ENCODE measurements around the gene TMOD1. TPM values are rescaled to one million over a fixed set of nuclear protein-coding genes. Genes with fewer than 3 reads are reported as not detected.
A peak's percentile ranks its signal among the peaks of the same experiment; 100 is the strongest.

Gene TMOD1
- total RNA-seq, 3 donors from 2014 or later = 10.4 to 15.4 (median 13.9) TPM

- Histone ChIP-seq H3K9me3 (no peaks in the 10 kb centered on the region), H3K4me1 (no peaks in the 10 kb centered on the region), H3K27me3 (no peaks in the 10 kb centered on the region), H3K4me3 (no peak overlapping the region), H3K27ac (no peak overlapping the region), H3K36me3 (no peaks in the 10 kb centered on the region)
- DNase-seq (ENCODE audit: low spot score in 2 of 2) = peak; percentile 67 to 73
- intact Hi-C loops (cut with DNase I; ENCODE audit: low total_unique reads) = no loop called here
- TF ChIP-seq POLR2AphosphoS5 (IDR thresholded peaks at IDR 0.05) (peak; percentile 34 to 89 (median 45)), CTCF (IDR thresholded peaks at IDR 0.05) (peak; percentile 19 to 93 (median 65)), POLR2A (IDR thresholded peaks at IDR 0.05) (no peak)
Measured at GRCh38 chr9:97468658-97469448, 32.6 kb upstream of the TMOD1 start.

- intact Hi-C loops (cut with DNase I; ENCODE audit: low total_unique reads) = no loop called here
- Histone ChIP-seq H3K27me3 (no peaks in the 10 kb centered on the region), H3K9me3 (no peaks in the 10 kb centered on the region), H3K4me1 (no peaks in the 10 kb centered on the region), H3K4me3 (no peak overlapping the region), H3K27ac (no peak overlapping the region), H3K36me3 (no peaks in the 10 kb centered on the region)
- TF ChIP-seq POLR2A (IDR thresholded peaks at IDR 0.05) = no peak
- no peak for TF ChIP-seq CTCF (IDR thresholded peaks at IDR 0.05)
- TF ChIP-seq POLR2AphosphoS5 (IDR thresholded peaks at IDR 0.05) = no peak
- no peak for DNase-seq (ENCODE audit: low spot score in 2 of 2)
Measured at GRCh38 chr9:97470076-97470475, 31.4 kb upstream of the TMOD1 start.

- intact Hi-C loops (cut with DNase I; ENCODE audit: low total_unique reads) = no loop called here
- Histone ChIP-seq H3K9me3 (no peaks in the 10 kb centered on the region), H3K36me3 (no peaks in the 10 kb centered on the region), H3K4me1 (no peaks in the 10 kb centered on the region), H3K4me3 (no peak overlapping the region), H3K27ac (no peak overlapping the region), H3K27me3 (no peaks in the 10 kb centered on the region)
- DNase-seq (ENCODE audit: low spot score in 2 of 2) = no peak
- TF ChIP-seq POLR2AphosphoS5 (IDR thresholded peaks at IDR 0.05) = no peak
- TF ChIP-seq POLR2A (IDR thresholded peaks at IDR 0.05) = no peak
- TF ChIP-seq CTCF (IDR thresholded peaks at IDR 0.05) = no peak
Measured at GRCh38 chr9:97473717-97474116, 27.7 kb upstream of the TMOD1 start.

- no peak overlapping the region for H3K27ac ChIP-seq
- intact Hi-C loops (cut with DNase I; ENCODE audit: low total_unique reads) = no loop called here
Measured at GRCh38 chr9:97474372-97474925, 27.0 kb upstream of the TMOD1 start.

More at GRCh38 chr9:97474372-97474925, 27.0 kb upstream of the TMOD1 start:
- H3K4me3 ChIP-seq = no peak overlapping the region
- H3K27me3 ChIP-seq = no peaks in the 10 kb centered on the region
- no peak for DNase-seq (ENCODE audit: low spot score in 2 of 2)
- H3K4me1 ChIP-seq = no peaks in the 10 kb centered on the region
- TF ChIP-seq POLR2AphosphoS5 (IDR thresholded peaks at IDR 0.05) (no peak), CTCF (IDR thresholded peaks at IDR 0.05) (no peak), POLR2A (IDR thresholded peaks at IDR 0.05) (no peak)
- H3K36me3 ChIP-seq = no peaks in the 10 kb centered on the region
- H3K9me3 ChIP-seq = no peaks in the 10 kb centered on the region

All from breast epithelium (tissue), 4 donors.